ENCODE data around the gene DBR1. TPM values are rescaled to one million over a fixed set of nuclear protein-coding genes. Genes with fewer than 3 reads are reported as not detected.

DBR1 gene
- total and polyA plus RNA-seq, 2 of the 4 experiments (the other 2 are of a cell fraction) = 7.6 to 12.5 TPM

DNA sequence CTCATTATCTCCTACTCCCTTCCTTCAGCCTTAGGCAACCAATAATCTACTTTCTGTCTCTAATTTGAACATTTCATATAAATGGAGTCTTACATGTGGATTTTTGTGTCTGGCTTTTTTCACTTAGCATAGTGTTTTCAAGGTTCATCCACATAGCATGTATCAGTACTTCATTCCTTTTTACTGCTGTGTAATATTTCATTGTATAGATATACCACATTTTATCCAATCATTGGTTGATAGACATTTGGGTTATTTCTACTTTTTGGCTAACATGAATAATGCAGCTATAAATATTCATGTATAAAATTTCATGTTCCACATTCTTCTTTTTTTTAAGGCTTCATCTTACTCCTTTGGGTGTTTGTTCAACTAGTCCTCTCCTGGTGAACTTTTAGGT lies 20.2 kb downstream of the DBR1 start:
- intact Hi-C loops (cut with micrococcal nuclease) = no loop called here
- Histone ChIP-seq H3K79me1 (ENCODE audit: low read depth in 1 of 2, low read length in 2 of 2) (no peaks in the 10 kb centered on the region), H4K5ac (ENCODE audit: low read depth, low read length) (no peak overlapping the region), H3K23ac (ENCODE audit: low read depth, low read length) (no peak overlapping the region), H3K9me3 (ENCODE audit: control insufficient read depth, insufficient read depth, low read length) (no peaks in the 10 kb centered on the region), H2BK5ac (ENCODE audit: low read depth, low read length, poor library complexity, severe bottlenecking) (no peak overlapping the region), H3K14ac (replicated peaks; ENCODE audit: low read depth, low read length) (no peak overlapping the region), H4K8ac (ENCODE audit: low read depth in 2 of 2, low read length in 2 of 2) (no peak overlapping the region), H3K4me3 (ENCODE audit: insufficient read depth, low read depth, low read length) (no peak overlapping the region), H2BK120ac (ENCODE audit: low read depth, low read length) (no peak overlapping the region), H4K91ac (ENCODE audit: insufficient read depth, low read depth, low read length) (no peak overlapping the region), H3K18ac (ENCODE audit: low read depth, low read length) (no peak overlapping the region), H3K4me2 (ENCODE audit: low read depth, low read length) (no peak overlapping the region), H3K56ac (ENCODE audit: extremely low read depth, insufficient read depth, low read length) (no peak overlapping the region), H3K9ac (ENCODE audit: low read depth, low read length) (no peak overlapping the region), H4K20me1 (ENCODE audit: insufficient read depth, low read length) (no peaks in the 10 kb centered on the region), H2AFZ (replicated peaks; ENCODE audit: low read length, poor library complexity) (no peak overlapping the region), H3K27me3 (ENCODE audit: control insufficient read depth, insufficient read depth, low read length) (peaks cover 1% of the 10 kb centered on the region; the same call in 1 of the 2 replicates), H2AK5ac (ENCODE audit: low read depth, low read length) (no peak overlapping the region), H3K36me3 (ENCODE audit: control insufficient read depth, insufficient read depth, low read length) (no peaks in the 10 kb centered on the region), H3K27ac (ENCODE audit: insufficient read depth, low read length) (no peak overlapping the region), H3K9me1 (ENCODE audit: insufficient read depth, low read length) (no peaks in the 10 kb centered on the region), H2BK20ac (ENCODE audit: low read depth, low read length) (no peak overlapping the region), H3K4ac (ENCODE audit: low read depth, low read length) (no peak overlapping the region), H3K4me1 (ENCODE audit: control insufficient read depth, insufficient read depth, low read length) (no peaks in the 10 kb centered on the region), H2BK15ac (ENCODE audit: low read depth, low read length) (no peak overlapping the region), H2AK9ac (replicated peaks; ENCODE audit: low read depth, low read length, poor library complexity) (no peak overlapping the region)
- ChIA-PET POLR2A (ENCODE audit: unreplicated experiment) (no interaction called here), CTCF (interaction anchor here (0.6 kb wide), 1 partner anchor 1211 kb away, joined by 3 read pairs; no protein-coding TSS in a partner anchor)
- DNase-seq (no peak), ATAC-seq (ENCODE audit: low read depth) (no peak)
- dilution Hi-C loops (cut with HindIII; ENCODE audit: low sequenced_read_pairs, unreplicated experiment) = no loop called here
- in situ Hi-C loops (cut with MboI; ENCODE audit: low sequenced_read_pairs) = no loop called here
- BruUV-seq (replicated peaks) = no TSS peak
- TF ChIP-seq FOS (IDR thresholded peaks at IDR 0.05; ENCODE audit: low read depth, low read length) = no peak
- no peak for TF ChIP-seq POLR2A (IDR thresholded peaks at IDR 0.05; ENCODE audit: low read depth, low read length)
